ENCODE measurements around the gene CFAP20DC. TPM values are rescaled to one million over a fixed set of nuclear protein-coding genes. Genes with fewer than 3 reads are reported as not detected.

The CFAP20DC gene
- total RNA-seq, 1 experiment from 2014 or later: 4.5 TPM

GRCh38 chr3:59084583-59084982 is 34.8 kb upstream of the CFAP20DC start:
- Histone ChIP-seq H4K8ac (replicated peaks; ENCODE audit: insufficient read length, low read depth, low read length) (no peak overlapping the region), H2BK12ac (ENCODE audit: insufficient read length, low read depth, low read length) (no peak overlapping the region), H2BK20ac (ENCODE audit: low read depth, low read length, poor library complexity, severe bottlenecking) (no peak overlapping the region), H4K5ac (ENCODE audit: insufficient read length, low read depth, low read length) (no peak overlapping the region), H3K23ac (ENCODE audit: insufficient read length, low read depth, low read length) (no peak overlapping the region), H3K9me3 (ENCODE audit: control insufficient read depth, low read depth, low read length) (no peaks in the 10 kb centered on the region), H2AK5ac (ENCODE audit: insufficient read length, low read length) (no peak overlapping the region), H4K20me1 (ENCODE audit: control insufficient read depth, insufficient read depth, insufficient read length) (no peaks in the 10 kb centered on the region), H3K14ac (ENCODE audit: insufficient read depth, low read length) (no peak overlapping the region), H3K27me3 (ENCODE audit: insufficient read depth, low read length) (no peaks in the 10 kb centered on the region), H3K27ac (ENCODE audit: insufficient read length, low read depth, low read length) (no peak overlapping the region), H3K23me2 (ENCODE audit: insufficient read length, low read depth, low read length, poor library complexity, severe bottlenecking) (no peaks in the 10 kb centered on the region), H3K79me2 (ENCODE audit: insufficient read depth, low read length) (no peaks in the 10 kb centered on the region), H3K18ac (ENCODE audit: insufficient read length, low read depth, low read length) (no peak overlapping the region), H3K4me2 (ENCODE audit: insufficient read depth, insufficient read length, low read length) (no peak overlapping the region), H3K79me1 (ENCODE audit: insufficient read depth, low read depth, low read length, poor library complexity, severe bottlenecking) (no peaks in the 10 kb centered on the region), H2AFZ (ENCODE audit: low read length) (no peak overlapping the region), H3K4ac (ENCODE audit: low read depth, low read length) (no peak overlapping the region), H3T11ph (ENCODE audit: low read length) (no peak overlapping the region), H3K9ac (ENCODE audit: extremely low read depth, insufficient read length, low read length) (no peak overlapping the region), H2BK15ac (ENCODE audit: low read depth, low read length) (no peak overlapping the region), H2BK5ac (ENCODE audit: insufficient read length, low read length) (no peak overlapping the region), H2BK120ac (ENCODE audit: low read depth, low read length, poor library complexity, severe bottlenecking) (no peak overlapping the region), H3K56ac (ENCODE audit: insufficient read length, low read depth, low read length) (no peak overlapping the region), H4K91ac (ENCODE audit: insufficient read length, low read depth, low read length) (no peak overlapping the region), H3K4me1 (ENCODE audit: insufficient read depth, low read length) (no peaks in the 10 kb centered on the region)
- Mint-ChIP-seq H3K27me3 (ENCODE audit: low read depth) (no peaks in the 10 kb centered on the region; the same call in 1 of the 2 replicates), H3K9me3 (no peaks in the 10 kb centered on the region), H3K4me3 (no peak overlapping the region), H3K4me1 (peaks cover 4 to 9% of the 10 kb centered on the region in 2 experiments; a peak in 3 of 4 replicates), H3K36me3 (ENCODE audit: insufficient read depth in 1 of 3, low read depth in 3 of 3) (no peaks in the 10 kb centered on the region), H3K27ac (no peak overlapping the region)
- no CpG with 5 or more reads among the region's 1 CpG for WGBS (ENCODE audit: extremely low coverage, insufficient read length, low lambda C conversion rate)
- DNase-seq: no peak
- no peak for TF ChIP-seq CTCF (conservative IDR thresholded peaks at IDR 0.05)
